ENCODE data around the gene KRT78.
"Not testable (repeated sequence)": the region's sequence is repeated elsewhere in the genome, so short reads cannot be mapped to it uniquely, and the experiment has no call there.

The KRT78 gene, protein sequence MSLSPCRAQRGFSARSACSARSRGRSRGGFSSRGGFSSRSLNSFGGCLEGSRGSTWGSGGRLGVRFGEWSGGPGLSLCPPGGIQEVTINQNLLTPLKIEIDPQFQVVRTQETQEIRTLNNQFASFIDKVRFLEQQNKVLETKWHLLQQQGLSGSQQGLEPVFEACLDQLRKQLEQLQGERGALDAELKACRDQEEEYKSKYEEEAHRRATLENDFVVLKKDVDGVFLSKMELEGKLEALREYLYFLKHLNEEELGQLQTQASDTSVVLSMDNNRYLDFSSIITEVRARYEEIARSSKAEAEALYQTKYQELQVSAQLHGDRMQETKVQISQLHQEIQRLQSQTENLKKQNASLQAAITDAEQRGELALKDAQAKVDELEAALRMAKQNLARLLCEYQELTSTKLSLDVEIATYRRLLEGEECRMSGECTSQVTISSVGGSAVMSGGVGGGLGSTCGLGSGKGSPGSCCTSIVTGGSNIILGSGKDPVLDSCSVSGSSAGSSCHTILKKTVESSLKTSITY

DNA sequence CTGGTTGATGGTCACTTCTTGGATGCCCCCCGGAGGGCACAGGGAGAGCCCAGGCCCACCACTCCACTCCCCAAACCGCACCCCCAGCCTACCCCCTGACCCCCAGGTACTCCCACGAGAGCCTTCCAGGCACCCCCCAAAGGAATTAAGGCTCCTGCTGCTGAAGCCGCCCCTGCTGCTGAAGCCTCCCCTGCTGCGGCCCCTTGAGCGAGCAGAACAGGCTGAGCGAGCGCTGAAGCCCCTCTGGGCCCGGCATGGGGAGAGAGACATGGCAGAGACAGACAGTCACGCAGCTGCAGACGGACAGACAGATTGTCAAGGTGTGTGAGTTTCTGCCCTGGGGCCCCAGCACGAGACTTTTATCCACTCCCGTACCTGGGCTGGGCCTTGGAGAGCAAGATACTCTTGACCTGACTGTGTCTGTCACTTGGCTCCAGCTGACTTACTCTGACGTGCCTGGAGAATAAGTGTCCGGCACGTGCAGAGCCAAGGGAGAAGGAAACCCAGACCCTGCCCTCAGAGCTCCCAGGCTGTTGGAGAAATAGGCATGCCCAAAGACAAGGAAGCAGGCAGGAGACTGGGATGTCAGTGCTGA lies at the start of gene KRT78:
Gene KRT78, minus strand, starts transcription at position 334 of the 595 bp plus-strand sequence. Its CDS starts 64 bp downstream, at position 270.
- in situ Hi-C loops (cut with HindIII; ENCODE audit: low pct_ligation_motif_present, low pct_unique_long_range_greater_than_20kb, low sequenced_read_pairs) = no loop called here
- no peak for DNase-seq

DNA sequence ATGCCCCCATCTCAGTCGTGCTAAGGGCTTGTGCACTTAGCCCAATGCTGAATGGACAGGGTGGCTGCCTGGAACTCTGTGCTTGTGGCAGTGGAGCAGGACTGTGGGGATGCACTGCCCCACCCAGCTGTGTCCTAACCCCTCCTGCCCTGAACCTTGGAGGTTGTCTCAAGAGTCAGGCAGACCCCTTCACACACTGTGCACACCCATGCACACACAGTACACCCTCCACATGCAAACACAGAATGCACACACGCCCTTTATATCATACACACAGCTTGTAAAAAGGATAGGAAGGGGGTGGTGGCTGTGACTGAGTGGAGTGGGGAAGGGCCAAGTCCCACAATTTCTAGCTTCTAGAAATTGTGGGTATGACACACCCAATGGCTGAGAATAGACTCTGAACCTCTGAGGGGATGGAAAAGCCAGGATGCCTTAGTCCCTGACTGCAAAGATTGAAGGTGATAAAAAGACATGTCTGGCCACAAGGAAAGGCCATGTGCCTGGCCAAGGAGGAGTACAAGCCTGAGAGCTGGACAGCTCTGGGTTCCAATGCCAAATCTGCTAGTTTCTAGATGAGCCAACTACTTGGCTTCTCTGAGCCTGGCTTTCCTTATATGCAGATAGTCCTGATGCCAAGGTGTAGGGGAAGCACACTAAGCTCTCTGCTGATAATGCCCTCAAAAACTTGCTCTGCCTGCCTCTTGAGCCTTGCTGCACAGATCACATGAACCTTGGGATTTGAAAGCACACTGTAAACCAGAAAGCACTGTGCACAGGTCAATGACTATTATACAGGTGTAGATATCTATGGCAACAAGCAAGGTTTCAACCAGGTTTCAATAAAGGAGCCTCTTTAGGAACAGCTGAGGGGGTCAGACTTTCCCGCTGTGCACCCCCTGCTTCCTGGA lies 47.7 kb upstream of the KRT78 start:
- DNase-seq = no peak
- in situ Hi-C loops (cut with HindIII; ENCODE audit: low pct_ligation_motif_present, low pct_unique_long_range_greater_than_20kb, low sequenced_read_pairs) = loop anchor here (25.0 kb wide), 1 partner anchor 91 kb away; no protein-coding TSS in a partner anchor

DNA sequence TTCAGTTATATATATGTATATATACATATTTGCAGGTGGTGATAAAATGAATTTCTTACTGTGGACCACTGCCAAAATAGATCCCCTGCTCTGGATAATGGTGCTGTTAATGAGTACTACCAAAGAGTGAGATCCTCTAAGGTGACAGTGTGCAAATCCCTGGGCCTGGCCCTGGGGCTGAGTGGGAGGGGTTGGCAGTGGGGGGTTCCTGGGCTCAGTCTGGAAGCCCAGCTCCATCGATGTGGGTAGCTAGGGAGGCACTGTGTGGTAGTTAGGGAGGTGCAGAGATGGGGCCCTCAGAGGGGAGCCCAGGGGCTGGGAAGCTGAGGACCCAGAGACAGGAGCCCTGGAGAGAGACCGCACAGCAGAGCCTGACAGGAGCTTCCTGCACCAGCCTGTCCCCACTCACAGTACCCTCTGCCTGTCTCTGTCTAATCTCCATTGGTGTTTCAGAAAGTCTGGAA lies 47.0 kb upstream of the KRT78 start:
- DNase-seq = peak; percentile 29
- in situ Hi-C loops (cut with HindIII; ENCODE audit: low pct_ligation_motif_present, low pct_unique_long_range_greater_than_20kb, low sequenced_read_pairs) = loop anchor here (25.0 kb wide), 1 partner anchor 92 kb away; no protein-coding TSS in a partner anchor

DNA sequence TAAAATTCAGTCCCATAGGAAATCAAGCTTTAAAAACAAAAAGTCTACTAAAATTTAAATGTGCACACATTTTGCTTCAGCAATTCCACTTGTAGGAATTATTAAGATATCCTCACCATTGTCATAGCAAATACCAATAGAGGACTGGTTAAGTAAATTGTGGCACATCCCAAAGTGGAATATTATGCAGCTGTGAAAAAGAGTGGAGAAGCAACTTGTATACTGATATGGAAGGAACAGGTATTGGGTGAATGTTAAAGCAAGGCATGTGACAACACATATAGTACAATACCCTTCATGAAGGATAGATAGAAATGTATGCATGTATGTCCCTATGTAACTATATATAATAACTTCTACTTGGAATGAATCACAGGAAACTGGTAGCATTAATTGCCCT lies 44.2 kb upstream of the KRT78 start:
- in situ Hi-C loops (cut with HindIII; ENCODE audit: low pct_ligation_motif_present, low pct_unique_long_range_greater_than_20kb, low sequenced_read_pairs) = loop anchor here (25.0 kb wide), 1 partner anchor 94 kb away; no protein-coding TSS in a partner anchor

DNA sequence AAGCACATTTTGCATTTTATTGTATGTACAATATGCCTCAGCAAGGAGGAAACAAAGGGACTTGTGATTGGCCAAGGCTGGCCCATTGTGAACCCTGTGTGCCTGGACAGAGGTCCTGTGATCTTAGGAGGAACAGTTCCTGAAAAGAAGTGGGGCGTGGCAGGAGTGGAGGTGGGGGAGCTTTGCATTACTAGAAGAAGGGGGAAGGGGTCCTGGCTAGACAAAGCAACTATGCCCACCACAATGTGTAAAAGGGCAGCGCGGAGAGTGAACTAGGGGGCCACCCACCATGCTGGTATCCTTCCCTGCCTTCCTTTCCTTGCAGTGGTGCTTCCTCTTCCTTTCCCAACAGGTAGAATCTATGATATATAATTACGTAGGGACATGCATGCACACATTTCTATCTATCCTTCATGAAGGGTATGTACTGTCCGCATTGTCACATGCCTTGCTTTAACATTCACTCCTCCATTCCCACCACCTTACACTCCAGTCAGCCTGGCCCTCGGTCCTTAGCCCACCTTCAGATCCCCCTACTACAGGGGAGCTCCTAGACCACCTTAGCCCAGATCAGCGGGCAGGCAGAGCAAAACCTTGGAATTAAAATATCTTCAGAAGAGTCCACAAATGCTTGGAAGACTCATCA lies 43.5 kb upstream of the KRT78 start:
- in situ Hi-C loops (cut with HindIII; ENCODE audit: low pct_ligation_motif_present, low pct_unique_long_range_greater_than_20kb, low sequenced_read_pairs) = loop anchor here (25.0 kb wide), 1 partner anchor 95 kb away; no protein-coding TSS in a partner anchor
- DNase-seq = no peak

More for the DNA sequence above, 44.2 kb upstream of the KRT78 start:
- DNase-seq = no peak

DNA sequence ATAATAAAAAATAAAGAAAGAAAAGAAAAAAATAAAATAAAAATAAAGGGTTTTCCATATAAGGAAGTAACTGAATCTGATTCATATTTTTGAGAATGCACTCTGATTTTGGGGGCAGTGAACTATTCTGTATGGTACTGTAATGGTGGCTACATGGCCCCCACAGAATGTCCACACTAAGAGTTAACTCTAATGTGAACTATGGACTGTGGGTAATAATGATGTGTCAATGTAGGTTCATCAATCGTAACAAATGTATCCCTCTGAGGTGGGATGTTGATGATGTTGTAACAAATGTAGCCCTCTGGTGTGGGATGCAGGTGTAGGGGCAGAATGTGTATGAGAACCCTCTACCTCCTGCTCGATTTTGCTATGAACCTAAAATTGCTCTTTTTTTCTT lies 42.2 kb upstream of the KRT78 start:
- no peak for DNase-seq
- in situ Hi-C loops (cut with HindIII; ENCODE audit: low pct_ligation_motif_present, low pct_unique_long_range_greater_than_20kb, low sequenced_read_pairs) = loop anchor here (25.0 kb wide), 1 partner anchor 96 kb away; no protein-coding TSS in a partner anchor

DNA sequence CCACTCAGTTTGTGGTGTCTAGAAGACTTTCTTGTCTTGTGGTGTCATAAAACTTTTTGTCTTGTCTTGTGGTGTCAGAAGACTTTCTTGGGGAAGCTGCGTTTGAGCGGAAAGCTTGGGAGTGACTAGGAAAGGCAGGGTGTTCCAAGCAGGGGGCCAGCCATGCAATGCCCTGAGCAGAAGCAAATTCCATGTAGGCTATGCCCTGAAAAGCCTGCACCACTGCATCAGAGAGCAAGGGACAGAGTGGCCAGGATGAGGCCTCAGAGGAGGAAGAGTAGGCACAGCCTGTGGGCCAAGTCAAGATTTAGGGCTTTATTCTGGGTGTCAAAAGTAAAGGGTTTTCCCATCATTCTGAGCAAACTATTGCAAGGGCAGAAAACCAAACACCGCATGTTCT lies 41.6 kb upstream of the KRT78 start:
- in situ Hi-C loops (cut with HindIII; ENCODE audit: low pct_ligation_motif_present, low pct_unique_long_range_greater_than_20kb, low sequenced_read_pairs) = loop anchor here (25.0 kb wide), 1 partner anchor 97 kb away; no protein-coding TSS in a partner anchor
- DNase-seq = no peak

DNA sequence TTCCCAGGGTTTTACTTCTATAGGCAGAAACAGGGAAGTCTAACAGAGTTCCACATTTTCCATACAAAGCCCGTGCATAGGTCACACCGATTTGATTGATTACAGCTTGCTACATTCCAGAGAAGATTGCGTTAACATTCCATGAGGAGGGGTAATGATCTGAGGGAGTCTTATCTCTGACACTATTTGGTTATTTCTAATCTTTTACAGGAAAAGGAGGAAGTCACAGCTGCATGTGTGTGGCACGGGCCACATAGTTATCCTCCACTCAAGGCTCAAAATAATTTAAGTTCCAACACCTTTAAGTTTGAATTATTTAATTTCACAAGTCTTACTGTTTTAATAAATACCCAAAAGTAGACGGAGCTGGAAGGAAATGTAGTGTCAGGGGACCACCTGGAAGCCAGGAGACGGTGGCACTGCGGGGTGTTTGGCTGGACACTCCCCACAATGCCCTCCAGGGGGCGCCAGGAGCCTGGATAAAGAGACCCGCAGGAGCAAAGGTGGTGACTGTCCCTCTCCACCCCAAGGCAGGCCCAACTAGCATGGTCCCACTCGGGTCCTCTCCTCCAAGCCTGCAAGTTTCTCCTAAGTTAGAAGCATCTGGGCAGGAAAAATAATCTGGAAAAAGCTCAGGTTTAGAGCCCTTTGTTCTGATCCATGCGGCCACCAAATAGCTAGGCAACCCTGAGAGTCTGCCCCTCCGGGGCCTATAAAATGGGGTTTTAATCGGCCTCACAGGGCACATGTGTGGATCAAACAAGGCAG lies 35.9 kb upstream of the KRT78 start:
- DNase-seq = peak; percentile 75
- in situ Hi-C loops (cut with HindIII; ENCODE audit: low pct_ligation_motif_present, low pct_unique_long_range_greater_than_20kb, low sequenced_read_pairs) = loop anchor here (25.0 kb wide), 1 partner anchor 103 kb away; no protein-coding TSS in a partner anchor

DNA sequence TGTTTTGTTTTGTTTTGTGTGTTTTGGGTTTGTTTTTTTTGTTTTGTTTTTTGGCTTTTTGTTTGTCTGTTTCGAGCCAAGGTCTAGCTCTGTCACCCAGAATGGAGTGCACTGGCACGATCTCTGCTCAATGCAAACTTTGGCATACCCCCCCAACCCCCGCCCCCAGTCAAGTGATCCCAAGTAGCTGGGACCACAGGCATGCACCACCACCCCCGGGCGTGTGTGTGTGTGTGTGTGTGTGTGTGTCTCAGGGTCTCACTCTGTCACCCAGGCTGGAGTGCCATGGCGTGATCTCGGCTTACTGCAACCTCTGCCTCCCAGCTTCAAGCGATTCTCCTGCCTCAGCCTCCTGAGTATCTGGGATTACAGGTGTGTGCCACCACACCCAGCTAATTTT lies 31.7 kb upstream of the KRT78 start:
- DNase-seq = not testable (repeated sequence)
- in situ Hi-C loops (cut with HindIII; ENCODE audit: low pct_ligation_motif_present, low pct_unique_long_range_greater_than_20kb, low sequenced_read_pairs) = loop anchor here (25.0 kb wide), 1 partner anchor 107 kb away; no protein-coding TSS in a partner anchor

DNA sequence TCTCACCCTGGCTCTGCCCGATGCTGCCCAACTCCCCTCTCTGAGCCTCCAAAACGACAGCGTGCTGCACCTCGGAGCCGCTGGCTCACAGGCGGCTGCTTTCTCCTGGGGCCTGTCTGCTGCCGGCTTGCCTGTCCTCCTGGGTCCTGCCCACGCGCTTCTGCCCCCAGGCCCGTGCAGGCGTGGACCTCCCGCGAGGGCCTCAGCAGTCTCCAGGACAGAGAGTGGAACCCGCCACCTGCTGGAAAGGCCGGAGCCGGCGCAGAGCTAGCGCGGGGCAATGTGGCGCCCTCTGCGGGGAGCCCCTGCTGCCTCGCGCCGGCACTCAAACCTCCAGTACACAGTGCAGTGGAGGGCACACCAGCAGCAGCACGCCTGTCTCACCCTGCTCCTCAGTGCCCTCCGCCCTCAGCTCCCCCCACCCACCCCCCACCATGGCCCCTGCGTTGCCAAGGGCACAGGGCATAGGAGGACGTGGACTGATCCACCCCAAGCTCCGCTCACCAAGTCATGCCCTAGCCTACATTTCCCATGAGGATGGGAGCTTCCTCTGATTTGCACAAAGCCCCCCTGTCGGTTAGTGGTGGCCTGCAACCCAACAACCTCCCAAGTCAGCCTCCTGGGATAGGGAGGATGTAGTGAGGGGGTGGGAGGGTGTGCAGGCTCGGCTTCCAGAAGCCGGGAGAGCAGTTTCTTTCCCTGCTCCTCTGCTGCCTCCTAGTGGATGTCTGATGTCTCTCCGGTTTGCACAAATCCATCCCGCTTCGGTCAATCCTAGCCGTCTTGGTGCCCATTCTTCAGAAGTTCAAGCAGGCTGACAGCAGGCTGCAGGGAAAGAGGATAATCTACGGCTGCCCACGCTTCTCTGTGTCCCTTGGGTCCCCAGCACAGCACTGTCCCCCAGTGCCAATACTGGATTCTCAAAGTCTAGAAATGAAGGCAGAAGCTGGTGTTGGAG lies 30.9 kb upstream of the KRT78 start:
- peak; percentile 93 for DNase-seq
- in situ Hi-C loops (cut with HindIII; ENCODE audit: low pct_ligation_motif_present, low pct_unique_long_range_greater_than_20kb, low sequenced_read_pairs) = loop anchor here (25.0 kb wide), 1 partner anchor 108 kb away; no protein-coding TSS in a partner anchor

DNA sequence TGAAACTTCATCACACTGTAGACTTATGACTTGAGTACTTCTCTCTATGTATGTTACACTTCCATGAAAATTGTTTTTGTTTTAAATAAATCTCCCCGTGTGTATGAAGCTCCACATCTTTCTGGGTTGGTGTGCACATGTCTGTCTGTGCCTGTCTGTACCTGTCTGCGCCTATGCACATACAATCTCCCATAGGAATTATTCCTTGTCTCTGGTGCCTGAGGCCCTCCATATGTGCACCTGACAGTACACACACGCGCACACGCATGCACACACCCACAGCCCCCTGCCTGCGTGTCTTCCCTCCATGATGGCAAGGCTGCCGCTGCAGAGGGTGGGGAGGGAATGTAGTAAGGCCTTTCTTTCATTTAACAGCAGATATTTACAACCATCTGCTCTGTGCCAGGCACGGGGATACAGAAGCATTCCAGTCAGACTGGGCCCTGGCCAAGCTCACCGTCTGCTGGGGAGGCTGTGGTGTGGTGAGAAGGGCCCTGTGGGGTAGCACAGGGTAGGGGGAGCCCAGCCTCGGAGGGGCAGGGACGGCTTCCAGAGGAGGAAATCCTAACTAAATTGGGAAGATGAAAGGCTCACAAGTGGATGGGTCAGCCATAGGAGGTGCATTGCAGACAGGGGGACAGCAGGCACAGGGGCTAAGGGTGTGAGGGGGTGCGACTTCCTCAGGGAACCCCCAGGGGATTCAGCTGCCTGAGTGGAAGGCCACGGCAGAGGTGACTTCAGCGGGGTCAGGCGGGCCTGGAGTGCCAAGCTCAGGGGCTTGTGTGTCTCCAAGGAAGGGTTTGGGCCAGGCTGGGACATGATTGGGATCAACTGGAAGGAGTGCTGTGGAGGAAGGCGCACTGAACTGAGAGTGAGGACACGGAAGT lies 30.0 kb upstream of the KRT78 start:
- in situ Hi-C loops (cut with HindIII; ENCODE audit: low pct_ligation_motif_present, low pct_unique_long_range_greater_than_20kb, low sequenced_read_pairs) = loop anchor here (25.0 kb wide), 1 partner anchor 109 kb away; no protein-coding TSS in a partner anchor

DNA sequence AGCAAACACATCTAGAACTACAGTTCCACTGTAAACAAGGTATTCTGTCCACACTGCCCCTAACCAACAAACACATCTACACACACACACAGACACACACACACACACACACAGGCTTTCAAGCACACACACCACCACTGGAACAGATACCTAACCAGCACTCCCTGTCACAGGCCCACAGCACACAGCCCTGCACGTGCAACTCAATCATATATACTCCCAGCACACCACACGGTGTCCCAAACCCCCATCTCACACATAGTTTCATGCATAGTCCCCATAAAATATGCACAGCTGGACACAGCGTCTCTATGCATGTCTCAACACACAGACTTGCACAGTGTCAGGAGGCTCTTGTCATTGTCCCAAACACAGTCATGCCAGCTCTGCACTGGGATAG lies 28.4 kb upstream of the KRT78 start:
- in situ Hi-C loops (cut with HindIII; ENCODE audit: low pct_ligation_motif_present, low pct_unique_long_range_greater_than_20kb, low sequenced_read_pairs) = loop anchor here (25.0 kb wide), 1 partner anchor 110 kb away; no protein-coding TSS in a partner anchor
- DNase-seq = no peak

More for the DNA sequence above, 30.0 kb upstream of the KRT78 start:
- no peak for DNase-seq

DNA sequence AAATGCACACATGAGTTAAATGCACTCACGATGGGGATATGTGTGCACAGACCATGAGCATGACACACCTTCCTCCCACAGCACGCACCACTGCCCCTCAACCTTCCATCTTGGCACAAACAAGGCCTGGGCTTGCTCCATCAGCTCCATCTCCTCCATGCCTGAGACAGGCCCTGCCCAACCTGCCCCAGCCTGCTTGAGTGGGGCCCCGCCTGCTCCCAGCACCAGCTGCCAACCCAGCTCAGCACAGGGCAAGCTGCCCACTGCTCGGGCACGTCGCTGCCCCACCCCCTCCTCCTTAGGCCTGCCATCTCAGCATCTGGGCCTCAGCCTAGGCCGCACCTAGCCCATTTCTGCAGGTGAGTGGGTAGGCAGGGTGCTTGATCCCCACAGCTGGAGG lies 27.6 kb upstream of the KRT78 start:
- DNase-seq = peak; percentile 88
- in situ Hi-C loops (cut with HindIII; ENCODE audit: low pct_ligation_motif_present, low pct_unique_long_range_greater_than_20kb, low sequenced_read_pairs) = loop anchor here (25.0 kb wide), 1 partner anchor 111 kb away; no protein-coding TSS in a partner anchor

DNA sequence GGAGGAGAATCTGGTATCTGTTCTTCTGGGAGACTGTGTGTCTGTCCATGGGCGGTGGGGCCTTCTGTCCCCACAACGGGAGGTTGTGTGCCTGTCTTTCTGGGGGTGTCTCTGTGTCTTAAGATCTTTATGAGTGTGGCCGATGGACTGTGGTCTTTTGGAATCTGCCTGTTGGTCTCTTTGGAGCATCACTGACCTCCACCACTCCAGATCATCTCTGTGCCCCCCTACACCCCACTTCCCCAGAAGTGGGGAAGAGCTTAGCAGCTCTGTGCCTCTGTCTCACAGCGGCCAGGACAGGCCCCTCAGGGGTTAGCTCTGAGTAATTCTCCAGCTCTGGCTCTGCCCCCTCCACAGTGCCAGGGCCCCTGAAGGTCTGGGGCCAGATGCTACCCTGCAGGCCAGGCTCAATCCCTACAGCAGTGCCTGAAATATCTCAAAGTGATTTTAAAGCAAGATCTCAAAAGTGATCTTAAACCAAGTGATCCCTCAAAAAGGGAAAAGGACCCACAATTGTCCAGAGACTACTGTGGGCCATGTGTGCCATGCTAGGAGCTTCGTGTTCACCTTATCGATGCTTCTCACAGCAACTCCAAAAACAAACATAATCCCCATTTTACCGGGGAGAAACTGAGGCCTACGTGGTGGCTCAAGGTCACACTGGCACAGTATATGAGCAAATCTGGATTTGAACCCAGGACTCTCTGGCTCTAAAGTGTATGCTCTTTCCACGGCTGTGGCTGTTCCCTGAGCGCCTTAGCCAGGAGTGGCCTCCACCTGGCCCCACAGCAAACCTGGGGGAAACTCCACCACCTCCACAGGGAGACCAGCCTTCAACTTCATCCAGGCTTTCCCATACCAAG lies 26.0 kb upstream of the KRT78 start:
- no peak for DNase-seq
- in situ Hi-C loops (cut with HindIII; ENCODE audit: low pct_ligation_motif_present, low pct_unique_long_range_greater_than_20kb, low sequenced_read_pairs) = loop anchor here (25.0 kb wide), 2 partner anchors 112 to 288 kb away; no protein-coding TSS in a partner anchor

All from ACHN (cell line).